Adrenal gland (tissue), 12 donors: ENCODE measurements around the gene RUVBL2. TPM values are rescaled to one million over a fixed set of nuclear protein-coding genes. Genes with fewer than 3 reads are reported as not detected.

Experiments used
- DNase-seq, 7 donors: peaks; one replicate each; pipeline ENCODE4 v3.0.0-alpha.2; 2019 to 2020
- H3K27ac ChIP-seq, 5 donors: fragments of 200-600 bp; sonication (generic) in 4 of 5; 1 replicate in 3 of 5; 2 replicates in 2 of 5; pipeline versions ENCODE4 v1.5.1 to v1.8.0; 2016 to 2020; ENCODE audit warnings: mild to moderate bottlenecking in 1 of 5
- H3K27me3 ChIP-seq: fragments of 200-600 bp; 2 replicates; pipeline ENCODE4 v1.8.0; 2021
- H3K36me3 ChIP-seq, 2 donors: fragments of 200-600 bp; replicated peaks in 1 of 2; 1 replicate in 1 of 2; 2 replicates in 1 of 2; pipeline versions ENCODE4 v1.5.1 to v1.8.0; 2018 to 2022
- H3K4me1 ChIP-seq, 2 donors: fragments of 200-600 bp; replicated peaks in 1 of 2; 1 replicate in 1 of 2; 2 replicates in 1 of 2; pipeline versions ENCODE4 v1.5.1 to v1.8.0; 2018 to 2021
- H3K4me3 ChIP-seq, 4 donors: fragments of 200-600 bp; sonication (generic) in 3 of 4; one replicate each; pipeline ENCODE4 v1.5.1; 2016 to 2018
- H3K9me3 ChIP-seq, 3 donors: fragments of 200-600 bp; sonication (generic) in 1 of 3; replicated peaks in 1 of 3; 1 replicate in 2 of 3; 2 replicates in 1 of 3; pipeline versions ENCODE4 v1.5.1 to v1.8.0; 2016 to 2021
- POLR2A ChIP-seq, 2 donors: fragments of 450-650 bp; IDR thresholded peaks; one replicate each; pipeline ENCODE4 v1.6.1; 2017; ENCODE audit warnings: antibody characterized with exemption in 2 of 2, mild to moderate bottlenecking in 2 of 2, moderate library complexity in 1 of 2
- WGBS, 4 donors: extraction: QIAGEN DNeasy Blood & Tissue Kit in 2 of 4; methylation state at CpG; one replicate each; pipeline versions ENCODE4 v1.1.5 to v1.1.7; 2013 to 2017; 5-methylcytosine and 5-hydroxymethylcytosine counted together
- intact Hi-C, 2 donors: fragments of 100-400 bp; cut with DNase I; formaldehyde crosslinking; loops; one replicate each; pipeline versions ENCODE4 v1.14.1 to v1.15.0; 2022 to 2023
- polyA plus RNA-seq, 3 donors: library from polyadenylated mRNA; stranded (reverse); fragments of 200-250 nt in 2 of 3; fragments of 350-450 nt in 1 of 3; fragmentation: Illumina TruSeq in 1 of 3; extraction: RNeasy Lipid Tissue Mini Kit (QIAGEN cat#74804) in 1 of 3; gene quantifications; one replicate each; pipeline ENCODE4 v1.2.3, GENCODE V29; 2013 to 2014
- total RNA-seq, 9 donors: library from RNA; depleted of rRNA in 4 of 9; stranded (reverse); fragments of >200 nt in 4 of 9; fragments of 120-200 nt in 1 of 9; fragmentation: NEBNext Ultra II Directional in 1 of 9; extraction: Animal tissue kit (Norgen Biotek cat#: 25700) in 1 of 9; gene quantifications; one replicate each; pipeline versions ENCODE4 v1.1.0 to v1.2.4, GENCODE V29; 2013 to 2023
- TF ChIP-seq, protein P1 (sequence below), 6 experiments: fragments of 450-650 bp in 4 of 6; fragments of 200-600 bp in 2 of 6; sonication (generic) in 1 of 6; IDR thresholded peaks; 1 replicate in 5 of 6; 2 replicates in 1 of 6; pipeline versions ENCODE4 v1.5.1 to v1.8.0; 2016 to 2021; ENCODE audit warnings: antibody characterized with exemption in 6 of 6, mild to moderate bottlenecking in 2 of 6, moderate library complexity in 1 of 6
- donor health status: healthy with polysubstance abuse.
- donor health status: Bipolar disorder and iron deficiency.
- donor health status: DM: yes; HTN: yes; CAD: no.
- donor health status: DM: no; HTN: no; CAD: no.
- donor health status: DM: no; HTN: no; CAD: no.
- donor health status: DM: yes; HTN: yes; CAD: no.

Gene RUVBL2
- total and polyA plus RNA-seq, 12 donors, result 41.3 to 143 (median 75.6) TPM

DNA sequence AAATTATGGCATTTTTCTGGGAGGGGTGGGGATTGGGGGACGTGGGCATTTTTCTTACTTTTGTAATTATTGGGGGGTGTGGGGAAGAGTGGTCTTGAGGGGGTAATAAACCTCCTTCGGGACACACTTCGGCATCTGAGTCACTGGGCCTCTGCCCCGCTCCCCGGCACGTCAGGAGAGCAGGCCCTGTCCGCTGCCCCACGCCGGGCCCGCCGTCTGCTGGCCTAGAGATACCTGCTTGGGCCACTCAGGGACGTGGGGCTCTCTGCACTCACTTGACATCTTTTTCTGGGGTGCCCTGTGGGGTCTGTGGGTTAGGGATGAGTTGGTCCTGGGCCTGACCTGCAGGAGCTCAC lies 32.0 kb upstream of the RUVBL2 start:
- 81 to 86% (median 85%) methylated on average over 11 to 12 of the region's 12 CpGs for WGBS, 4 donors
- Histone ChIP-seq H3K27ac (peak overlapping the region in 1 of 5 donors; percentile 62), H3K9me3 (no peaks in the 10 kb centered on the region), H3K4me3 (no peak overlapping the region), H3K27me3 (no peaks in the 10 kb centered on the region), H3K4me1 (peaks cover 25% of the 10 kb centered on the region in 2 donors), H3K36me3 (peaks cover 0 to 8% of the 10 kb centered on the region in 2 donors)
- intact Hi-C loops, result loop anchor here in 1 of 2 donors (10.0 kb wide), 1 partner anchor 87 kb away; the partner anchor contains the start of gene PPP1R15A
- no peak for TF ChIP-seq POLR2A (IDR thresholded peaks at IDR 0.05)
- TF ChIP-seq, protein P1, sequence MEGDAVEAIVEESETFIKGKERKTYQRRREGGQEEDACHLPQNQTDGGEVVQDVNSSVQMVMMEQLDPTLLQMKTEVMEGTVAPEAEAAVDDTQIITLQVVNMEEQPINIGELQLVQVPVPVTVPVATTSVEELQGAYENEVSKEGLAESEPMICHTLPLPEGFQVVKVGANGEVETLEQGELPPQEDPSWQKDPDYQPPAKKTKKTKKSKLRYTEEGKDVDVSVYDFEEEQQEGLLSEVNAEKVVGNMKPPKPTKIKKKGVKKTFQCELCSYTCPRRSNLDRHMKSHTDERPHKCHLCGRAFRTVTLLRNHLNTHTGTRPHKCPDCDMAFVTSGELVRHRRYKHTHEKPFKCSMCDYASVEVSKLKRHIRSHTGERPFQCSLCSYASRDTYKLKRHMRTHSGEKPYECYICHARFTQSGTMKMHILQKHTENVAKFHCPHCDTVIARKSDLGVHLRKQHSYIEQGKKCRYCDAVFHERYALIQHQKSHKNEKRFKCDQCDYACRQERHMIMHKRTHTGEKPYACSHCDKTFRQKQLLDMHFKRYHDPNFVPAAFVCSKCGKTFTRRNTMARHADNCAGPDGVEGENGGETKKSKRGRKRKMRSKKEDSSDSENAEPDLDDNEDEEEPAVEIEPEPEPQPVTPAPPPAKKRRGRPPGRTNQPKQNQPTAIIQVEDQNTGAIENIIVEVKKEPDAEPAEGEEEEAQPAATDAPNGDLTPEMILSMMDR (IDR thresholded peaks at IDR 0.05), result no peak
- DNase-seq, result no peak

DNA sequence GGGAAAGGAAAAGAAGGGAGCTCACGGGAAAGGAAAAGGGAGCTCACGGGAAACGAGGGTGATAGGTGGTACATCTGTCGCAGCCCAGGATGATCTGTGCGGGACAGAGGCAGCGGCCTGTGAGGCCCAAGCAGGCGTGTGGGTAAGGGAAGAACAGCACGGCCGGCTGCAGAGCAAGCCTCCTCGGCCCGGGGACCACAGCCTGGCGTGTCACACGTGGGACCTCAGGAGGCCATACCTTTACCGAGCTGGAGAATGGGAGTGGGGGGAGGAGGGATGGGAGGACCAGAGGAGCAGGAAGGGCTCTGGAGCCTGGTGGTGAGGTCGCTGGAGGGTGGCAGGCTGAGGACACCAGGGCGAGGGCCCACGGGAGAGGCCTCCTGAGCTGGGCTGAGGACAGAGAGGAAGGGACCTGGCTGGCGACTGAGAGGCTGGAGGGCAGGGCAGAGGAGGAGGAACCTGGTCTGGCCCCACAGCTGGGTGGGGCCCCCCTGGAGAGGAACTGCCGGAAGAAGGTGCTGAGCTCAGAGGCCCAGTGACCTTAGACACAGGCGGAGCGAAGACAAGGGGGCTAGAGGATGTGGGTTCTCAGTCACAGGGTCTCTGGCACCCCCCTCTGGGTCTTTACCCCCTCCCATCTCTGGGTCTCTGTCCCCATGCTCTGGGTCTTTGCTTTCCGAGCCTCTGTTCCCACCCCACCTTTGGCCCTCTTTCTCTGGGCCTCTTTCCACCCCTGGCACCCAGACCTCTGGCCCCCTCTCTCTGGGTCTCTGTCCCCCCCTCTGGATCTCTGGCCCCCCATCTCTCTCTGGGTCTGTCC lies 31.4 kb upstream of the RUVBL2 start:
- Histone ChIP-seq H3K4me3 (no peak overlapping the region), H3K4me1 (peaks cover 30 to 31% of the 10 kb centered on the region in 2 donors), H3K27me3 (no peaks in the 10 kb centered on the region), H3K9me3 (no peaks in the 10 kb centered on the region), H3K36me3 (peaks cover 0 to 14% of the 10 kb centered on the region in 2 donors), H3K27ac (peak overlapping the region in 4 of 5 donors; percentile 47 to 93 (median 59))
- intact Hi-C loops, result loop anchor here in 1 of 2 donors (10.0 kb wide), 1 partner anchor 87 kb away; the partner anchor contains the start of gene PPP1R15A
- peak in 6 of 7 donors; percentile 44 to 59 (median 58) for DNase-seq
- WGBS, 4 donors, result 57 to 69% (median 67%) methylated on average over 20 to 22 of the region's 22 CpGs
- no peak for TF ChIP-seq POLR2A (IDR thresholded peaks at IDR 0.05)
- TF ChIP-seq, protein P1 (IDR thresholded peaks at IDR 0.05), result no peak

DNA sequence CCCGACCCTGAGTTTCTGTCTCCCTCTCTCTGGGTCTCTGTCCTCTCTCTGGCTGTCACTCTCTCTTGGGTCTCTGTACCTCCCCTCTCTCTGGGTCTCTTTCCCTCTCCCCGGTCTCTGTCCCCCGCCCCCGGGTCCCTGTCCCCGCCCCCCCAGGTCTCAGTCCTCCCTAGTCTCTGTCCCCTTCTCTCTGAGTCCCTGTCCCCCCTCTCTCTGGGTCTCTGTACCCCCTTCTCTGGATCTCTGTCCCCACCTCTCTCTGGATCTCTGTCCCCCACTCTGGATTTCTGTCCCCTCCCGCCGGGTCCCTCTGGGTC lies 30.9 kb upstream of the RUVBL2 start:
- 58 to 64% (median 61%) methylated on average over 3 to 7 of the region's 7 CpGs for WGBS, 4 donors
- no peak for TF ChIP-seq POLR2A (IDR thresholded peaks at IDR 0.05)
- TF ChIP-seq, protein P1 (IDR thresholded peaks at IDR 0.05), result no peak
- Histone ChIP-seq H3K36me3 (peaks cover 0 to 14% of the 10 kb centered on the region in 2 donors), H3K27me3 (no peaks in the 10 kb centered on the region), H3K9me3 (no peaks in the 10 kb centered on the region), H3K27ac (peak overlapping the region in 4 of 5 donors; percentile 47 to 93 (median 66)), H3K4me1 (peaks cover 31 to 34% of the 10 kb centered on the region in 2 donors), H3K4me3 (no peak overlapping the region)
- DNase-seq, result no peak
- intact Hi-C loops, result loop anchor here in 1 of 2 donors (10.0 kb wide), 1 partner anchor 88 kb away; the partner anchor contains the start of gene PPP1R15A

DNA sequence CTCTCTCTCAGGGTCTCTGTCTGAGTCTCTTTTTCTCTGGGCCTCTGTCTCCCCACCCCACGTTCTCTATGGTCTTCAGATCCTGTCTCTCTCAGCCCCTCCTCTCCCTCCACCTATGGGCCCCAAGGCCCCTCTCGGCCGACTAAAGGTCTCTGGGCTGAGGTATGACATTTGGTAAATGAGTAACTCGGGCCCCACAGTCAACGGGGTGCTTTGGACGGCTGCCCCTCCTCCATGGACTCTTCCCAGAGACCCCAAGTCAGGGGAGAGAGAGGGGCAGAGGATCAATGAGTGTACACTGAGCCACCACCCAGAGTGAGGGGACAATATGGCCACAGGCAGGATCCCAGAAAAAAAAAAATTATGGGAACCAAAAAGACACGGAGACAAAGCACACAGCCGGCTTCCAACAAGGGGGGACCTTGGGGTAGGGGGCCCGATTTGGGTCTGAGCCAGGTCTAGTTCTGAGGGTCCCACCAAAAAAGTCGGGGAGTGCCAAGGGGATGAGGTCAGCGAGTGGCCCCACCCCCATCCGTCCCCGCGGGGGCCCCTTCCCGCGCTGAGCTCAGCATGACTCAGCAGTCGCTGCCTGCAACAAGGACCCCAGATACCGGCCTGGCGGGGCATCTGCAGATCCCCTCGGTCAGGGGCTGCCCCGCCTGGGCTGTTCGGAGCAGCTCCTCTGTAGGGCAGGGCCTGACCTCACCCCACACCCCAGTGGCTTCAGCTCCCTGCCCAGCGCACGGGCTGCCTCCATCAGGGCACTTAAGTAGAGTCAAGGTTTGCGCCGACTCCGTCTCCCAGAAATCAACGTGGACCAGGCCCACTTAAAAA lies 30.1 kb upstream of the RUVBL2 start:
- H3K27ac ChIP-seq, result peak overlapping the region; percentile 71 to 96 (median 85)
- H3K9me3 ChIP-seq, result no peaks in the 10 kb centered on the region
- H3K27me3 ChIP-seq, result no peaks in the 10 kb centered on the region
- peak; percentile 68 to 86 (median 81) for DNase-seq
- peak overlapping the region in 1 of 4 donors; percentile 94 for H3K4me3 ChIP-seq
- intact Hi-C loops, result loop anchor here in 1 of 2 donors (10.0 kb wide), 1 partner anchor 89 kb away; the partner anchor contains the start of gene PPP1R15A
- 8 to 12% (median 11%) methylated on average over 11 to 28 of the region's 28 CpGs for WGBS, 4 donors
- peaks cover 31 to 34% of the 10 kb centered on the region in 2 donors for H3K4me1 ChIP-seq
- peak in 1 of 2 donors; percentile 11 for TF ChIP-seq POLR2A (IDR thresholded peaks at IDR 0.05)
- TF ChIP-seq, protein P1 (IDR thresholded peaks at IDR 0.05), result no peak
- H3K36me3 ChIP-seq, result peaks cover 0 to 21% of the 10 kb centered on the region in 2 donors
